Fibroblast of skin of right biceps (primary cell): Measurements from ENCODE around the gene SSBP1.
"Not testable (repeated sequence)": the region's sequence is repeated elsewhere in the genome, so short reads cannot be mapped to it uniquely, and the experiment has no call there.

Experiments
- DNase-seq: peaks from one replicate; pipeline ENCODE4 v3.0.0-alpha.2; 2013

The SSBP1 gene

GRCh38 chr7:141737836-141738591 is at the start of gene SSBP1:
SSBP1 (plus strand) TSS chr7:141738358; CDS start chr7:141739167, 809 bp downstream.
- peak; percentile 97 for DNase-seq

DNA sequence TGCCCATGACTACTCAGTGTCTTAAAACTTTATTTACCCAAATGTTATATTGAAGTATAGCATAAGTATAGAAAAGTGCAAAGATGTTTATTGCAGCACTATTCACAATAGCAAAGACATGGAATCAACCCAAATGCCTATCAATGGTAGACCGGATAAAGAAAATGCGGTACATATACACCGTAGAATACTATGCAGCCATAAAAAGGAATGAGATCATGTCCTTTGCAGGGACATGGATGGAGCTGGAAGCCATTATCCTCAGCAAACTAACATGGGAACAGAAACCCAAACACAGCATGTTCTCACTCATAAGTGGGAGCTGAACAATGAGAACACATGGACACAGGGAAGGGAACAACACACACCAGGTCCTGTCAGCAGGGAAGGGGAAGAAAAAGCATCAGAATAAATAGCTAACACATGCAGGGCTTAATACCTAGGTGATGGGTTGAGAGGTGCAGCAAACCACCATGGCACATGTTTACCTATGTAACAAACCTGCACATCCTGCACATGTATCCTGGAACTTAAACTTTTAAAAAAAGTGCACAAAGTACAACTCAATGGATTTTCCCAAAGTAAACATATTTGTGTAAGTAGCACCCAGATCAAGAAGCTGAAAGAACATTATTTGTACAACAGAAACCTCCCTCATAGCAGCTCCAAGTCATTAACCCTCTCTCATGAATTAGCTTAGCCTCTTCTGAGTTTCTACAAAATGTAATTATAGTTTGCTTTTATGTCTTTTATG is 48.9 kb upstream of the SSBP1 start:
- DNase-seq, result not testable (repeated sequence)

GRCh38 chr7:141691540-141691939 is 46.6 kb upstream of the SSBP1 start:
- DNase-seq, result no peak

DNA sequence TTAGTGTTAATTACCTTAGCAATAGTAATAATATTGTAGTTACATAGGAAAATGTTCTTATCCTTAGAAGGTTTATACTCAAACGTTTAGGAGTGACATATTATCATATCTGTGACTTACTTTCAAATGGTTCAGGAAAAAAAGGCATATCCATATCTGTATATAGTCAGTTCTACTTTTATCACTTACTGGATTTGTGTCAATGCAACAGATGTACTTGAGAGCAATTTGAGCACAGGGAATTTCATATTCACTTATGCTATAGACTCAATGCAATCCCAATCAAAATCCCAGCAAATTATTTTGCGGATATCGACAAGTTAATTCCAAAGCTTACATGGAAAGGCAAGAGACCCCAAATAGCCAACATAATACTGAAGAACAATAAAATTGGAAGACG is 46.2 kb upstream of the SSBP1 start:
- no peak for DNase-seq

- no peak for DNase-seq
These were observed 45.1 kb upstream of the SSBP1 start for GRCh38 chr7:141693082-141693481.

GRCh38 chr7:141695803-141696289 is 42.3 kb upstream of the SSBP1 start:
- no peak for DNase-seq

DNA sequence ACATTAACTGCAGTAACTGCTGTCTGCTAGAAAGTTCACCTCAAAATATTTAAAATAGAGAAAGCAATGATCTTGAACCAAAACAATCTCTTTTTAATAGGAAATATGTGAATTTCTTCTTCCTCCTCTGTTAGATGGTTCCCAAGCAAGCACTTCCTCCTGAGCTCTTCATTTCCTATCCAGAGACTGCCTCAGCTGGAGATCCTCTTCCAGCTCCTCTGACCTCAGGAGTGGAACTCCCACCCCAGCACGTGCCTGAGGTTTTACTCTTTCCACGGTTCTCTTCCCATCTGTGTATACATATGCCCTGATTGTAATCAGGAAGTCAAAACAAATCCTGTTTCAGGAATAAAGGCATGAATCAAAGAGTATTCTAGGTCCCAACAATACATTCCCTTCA is 41.8 kb upstream of the SSBP1 start:
- DNase-seq, result no peak

- DNase-seq, result peak; percentile 65
These were observed 40.8 kb upstream of the SSBP1 start for GRCh38 chr7:141697211-141697871.

- DNase-seq, result no peak
These were observed 39.7 kb upstream of the SSBP1 start for GRCh38 chr7:141698247-141699015.

DNA sequence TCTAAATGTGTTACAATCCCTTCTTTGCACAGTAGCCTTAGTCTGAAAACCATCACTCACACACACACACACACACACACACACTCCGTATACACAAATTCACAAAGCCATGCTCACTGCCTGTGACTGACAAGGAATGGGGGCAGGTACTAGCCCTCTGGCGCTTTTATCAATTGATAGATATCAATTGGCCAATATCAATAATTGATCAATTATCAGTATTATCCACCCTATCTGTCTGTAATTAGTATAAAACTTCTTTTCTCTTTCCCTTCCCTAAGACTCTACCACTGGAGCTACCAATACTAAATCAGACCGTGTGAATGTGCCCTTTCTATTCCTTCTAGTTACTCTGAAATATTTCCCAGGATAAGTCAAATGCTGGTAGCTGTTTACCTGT is 38.3 kb upstream of the SSBP1 start:
- no peak for DNase-seq

- DNase-seq, result peak; percentile 14
These were observed 37.8 kb upstream of the SSBP1 start for GRCh38 chr7:141700296-141700847.

GRCh38 chr7:141700848-141701371 is 37.2 kb upstream of the SSBP1 start:
- no peak for DNase-seq

- peak; percentile 28 for DNase-seq
These were observed 36.6 kb upstream of the SSBP1 start for GRCh38 chr7:141701489-141702046.

DNA sequence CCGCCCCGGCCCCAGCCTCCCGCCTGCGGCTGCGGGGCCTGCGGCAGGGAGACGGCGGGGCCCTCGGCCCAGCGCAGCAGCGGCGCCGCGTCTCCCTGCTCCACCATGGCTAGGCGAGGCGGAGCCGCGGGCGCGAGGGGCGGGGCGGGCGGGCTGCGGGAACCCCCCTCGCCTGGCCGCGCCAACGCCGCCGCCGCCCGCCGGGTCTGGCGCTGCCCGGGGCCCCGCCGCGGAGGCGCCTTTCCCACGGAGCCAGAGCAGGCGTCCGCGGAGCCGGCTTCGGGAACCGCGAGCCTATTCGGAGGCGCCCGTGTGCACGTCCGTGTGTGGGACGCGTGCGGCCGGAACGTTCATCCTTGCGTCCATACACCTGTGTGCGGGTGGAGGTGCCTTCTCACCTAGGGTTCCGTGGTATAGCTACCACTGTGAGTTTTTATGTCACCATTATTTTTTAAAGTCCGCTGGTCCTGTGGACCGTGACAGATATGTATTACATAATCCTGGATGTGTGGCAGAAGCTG is 36.1 kb upstream of the SSBP1 start, which contains the start of gene DENND11:
DENND11 (minus strand) TSS at position 120 of the 521 bp plus-strand sequence; CDS start at position 107, 13 bp downstream.
- peak; percentile 34 for DNase-seq

GRCh38 chr7:141702892-141703291 is 35.3 kb upstream of the SSBP1 start:
- no peak for DNase-seq

GRCh38 chr7:141704112-141704511 is 34.0 kb upstream of the SSBP1 start:
- DNase-seq, result no peak

GRCh38 chr7:141704741-141705140 is 33.4 kb upstream of the SSBP1 start:
- peak; percentile 21 for DNase-seq

GRCh38 chr7:141706239-141707064 is 31.7 kb upstream of the SSBP1 start:
- DNase-seq, result no peak

DNA sequence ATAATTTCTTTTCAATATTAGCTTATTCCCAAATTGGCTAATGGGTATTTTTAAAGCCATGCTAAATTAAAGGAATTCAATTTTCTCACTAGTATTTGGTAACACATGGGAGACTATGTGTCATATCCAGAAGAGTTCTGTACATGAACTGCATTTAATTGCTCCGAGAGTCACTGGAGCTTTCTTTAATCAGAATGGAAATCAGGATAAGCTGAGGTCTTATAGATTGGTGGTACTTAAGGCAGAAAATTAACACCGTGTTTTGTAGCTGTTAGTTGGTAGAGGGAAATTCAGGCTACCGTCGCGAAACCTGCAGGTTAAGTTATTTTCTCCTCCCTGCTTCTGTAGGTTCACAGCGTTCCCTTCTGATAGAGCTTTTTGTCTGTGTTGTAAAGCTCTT is 29.8 kb upstream of the SSBP1 start, which contains the start of gene WEE2:
WEE2 (plus strand) TSS at position 3 of the 400 bp plus-strand sequence. CDS start 406 bp downstream, outside the sequence.
- no peak for DNase-seq

DNA sequence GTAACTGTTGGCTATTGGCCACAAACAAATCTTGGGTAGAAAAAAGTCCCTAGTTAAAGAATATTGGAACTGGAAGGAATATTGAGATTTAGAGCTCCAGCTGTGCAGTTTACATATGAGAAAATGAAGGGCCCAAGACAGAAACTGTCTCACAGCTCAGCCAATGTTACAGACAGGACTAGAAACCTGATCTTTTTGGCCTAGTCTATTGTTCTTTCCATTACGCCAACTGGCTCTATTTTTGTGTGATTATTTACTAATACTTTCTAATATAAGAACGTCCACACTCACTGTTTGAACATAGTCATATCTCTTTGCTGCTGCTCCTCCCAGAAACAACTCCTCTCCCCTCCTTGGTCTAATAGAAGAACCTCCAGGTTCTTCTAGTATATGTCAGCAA is 28.8 kb upstream of the SSBP1 start:
- no peak for DNase-seq
